ENCODE measurements around the gene TIGD6.

TIGD6 gene

DNA sequence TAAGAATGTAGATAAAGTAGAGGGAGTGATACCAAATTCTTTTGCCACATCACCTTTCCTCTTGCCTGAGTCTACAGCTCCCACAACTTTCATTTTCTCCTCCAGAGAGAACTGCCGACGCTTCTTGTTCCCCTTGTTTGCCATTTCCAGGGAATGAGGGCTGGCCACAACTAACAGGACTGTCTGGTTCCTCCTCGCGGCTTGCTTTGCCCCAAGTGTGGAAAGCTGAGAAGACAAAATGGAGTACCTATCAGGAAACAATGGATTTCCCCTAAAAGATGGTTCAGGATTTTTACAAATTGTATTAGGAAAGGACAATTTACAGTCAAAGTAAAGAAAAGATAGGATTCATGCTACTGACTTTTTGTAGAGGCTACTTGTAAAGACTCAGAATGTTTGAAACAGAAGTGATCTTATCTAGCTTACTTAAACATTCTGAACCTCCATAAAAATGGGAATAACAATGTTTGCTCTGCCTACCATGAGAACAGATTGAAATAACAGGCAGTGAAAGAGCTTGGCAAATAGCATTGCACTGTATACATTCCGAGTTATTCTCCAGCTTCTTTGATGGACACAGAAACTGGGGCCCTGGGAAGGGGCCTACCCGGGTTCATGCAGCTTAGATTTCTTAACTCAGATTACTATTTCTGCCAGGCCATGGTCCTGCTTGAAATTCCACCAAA is 4.1 kb downstream of the TIGD6 start:
- no peak overlapping the region for H3K4me3 ChIP-seq (ENCODE audit: low read length)
- peaks cover 10% of the 10 kb centered on the region for H3K4me1 ChIP-seq (ENCODE audit: insufficient read depth, low read length)
- H3K27me3 ChIP-seq (ENCODE audit: insufficient read depth, low read length): 0 out of 2 replicates have a peak, but pooled peaks cover 3% of the 10 kb centered on the region
- no peak overlapping the region for H3K9ac ChIP-seq (ENCODE audit: low read depth, low read length)
- H3K9me3 ChIP-seq (ENCODE audit: insufficient read depth, low read depth, low read length): no peaks in the 10 kb centered on the region
- H3K36me3 ChIP-seq (ENCODE audit: insufficient read depth, low read depth, low read length): no peaks in the 10 kb centered on the region
- no peak overlapping the region for H3K27ac ChIP-seq (ENCODE audit: low read length)

DNA sequence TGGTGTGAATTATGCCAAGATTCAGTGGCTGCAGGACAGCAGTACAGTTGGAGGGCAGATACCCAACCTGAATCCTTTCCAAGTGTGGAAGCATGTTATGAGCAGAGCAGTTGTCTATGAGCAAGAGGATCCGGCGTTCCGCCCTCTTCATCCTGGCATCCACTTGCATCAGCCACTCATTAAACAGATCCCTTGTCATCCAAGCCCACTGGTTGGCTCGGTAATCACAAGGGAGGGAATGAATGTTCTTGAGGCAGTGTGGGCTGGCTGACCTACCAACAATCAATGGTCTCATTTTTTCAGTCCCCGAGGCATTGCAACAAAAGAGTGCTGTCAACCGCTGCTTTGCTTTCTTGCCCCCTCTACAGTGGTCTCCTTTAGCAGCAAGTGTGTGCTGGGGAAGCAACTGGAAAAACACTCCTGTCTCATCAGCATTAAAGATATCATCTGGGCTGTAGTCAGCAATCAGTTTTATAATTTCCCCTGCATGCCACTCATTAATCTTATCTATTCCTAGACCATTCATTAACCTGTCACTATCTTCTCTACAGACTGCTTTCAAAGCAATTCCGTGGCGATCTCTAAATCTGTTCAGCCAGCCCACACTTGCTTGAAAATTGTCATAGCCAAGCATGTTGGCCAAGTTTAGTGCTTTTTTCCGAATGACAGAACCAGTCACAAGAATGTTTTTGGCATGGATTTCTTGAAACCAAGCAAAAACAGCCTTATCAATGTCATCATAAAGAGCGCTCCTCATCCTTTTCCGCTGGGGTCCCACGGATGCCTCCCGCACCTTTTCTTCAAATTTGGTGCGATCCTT is 4.9 kb downstream of the TIGD6 start:
- Histone ChIP-seq H3K9ac (ENCODE audit: low read depth, low read length) (no peak overlapping the region), H3K27me3 (ENCODE audit: insufficient read depth, low read length) (no peaks in the 10 kb centered on the region), H3K9me3 (ENCODE audit: insufficient read depth, low read depth, low read length) (no peaks in the 10 kb centered on the region), H3K4me1 (ENCODE audit: insufficient read depth, low read length) (peaks cover 10% of the 10 kb centered on the region), H3K4me3 (ENCODE audit: low read length) (no peak overlapping the region), H3K36me3 (ENCODE audit: insufficient read depth, low read depth, low read length) (no peaks in the 10 kb centered on the region), H3K27ac (ENCODE audit: low read length) (no peak overlapping the region)

GRCh38 chr5:149993471-149993870 is 7.0 kb downstream of the TIGD6 start:
- no peaks in the 10 kb centered on the region for H3K9me3 ChIP-seq (ENCODE audit: insufficient read depth, low read depth, low read length)
- no peaks in the 10 kb centered on the region for H3K4me1 ChIP-seq (ENCODE audit: insufficient read depth, low read length)
- H3K27ac ChIP-seq (ENCODE audit: low read length): no peak overlapping the region
- H3K9ac ChIP-seq (ENCODE audit: low read depth, low read length): no peak overlapping the region
- H3K4me3 ChIP-seq (ENCODE audit: low read length): no peak overlapping the region
- no peaks in the 10 kb centered on the region for H3K36me3 ChIP-seq (ENCODE audit: insufficient read depth, low read depth, low read length)
- no peaks in the 10 kb centered on the region for H3K27me3 ChIP-seq (ENCODE audit: insufficient read depth, low read length)

DNA sequence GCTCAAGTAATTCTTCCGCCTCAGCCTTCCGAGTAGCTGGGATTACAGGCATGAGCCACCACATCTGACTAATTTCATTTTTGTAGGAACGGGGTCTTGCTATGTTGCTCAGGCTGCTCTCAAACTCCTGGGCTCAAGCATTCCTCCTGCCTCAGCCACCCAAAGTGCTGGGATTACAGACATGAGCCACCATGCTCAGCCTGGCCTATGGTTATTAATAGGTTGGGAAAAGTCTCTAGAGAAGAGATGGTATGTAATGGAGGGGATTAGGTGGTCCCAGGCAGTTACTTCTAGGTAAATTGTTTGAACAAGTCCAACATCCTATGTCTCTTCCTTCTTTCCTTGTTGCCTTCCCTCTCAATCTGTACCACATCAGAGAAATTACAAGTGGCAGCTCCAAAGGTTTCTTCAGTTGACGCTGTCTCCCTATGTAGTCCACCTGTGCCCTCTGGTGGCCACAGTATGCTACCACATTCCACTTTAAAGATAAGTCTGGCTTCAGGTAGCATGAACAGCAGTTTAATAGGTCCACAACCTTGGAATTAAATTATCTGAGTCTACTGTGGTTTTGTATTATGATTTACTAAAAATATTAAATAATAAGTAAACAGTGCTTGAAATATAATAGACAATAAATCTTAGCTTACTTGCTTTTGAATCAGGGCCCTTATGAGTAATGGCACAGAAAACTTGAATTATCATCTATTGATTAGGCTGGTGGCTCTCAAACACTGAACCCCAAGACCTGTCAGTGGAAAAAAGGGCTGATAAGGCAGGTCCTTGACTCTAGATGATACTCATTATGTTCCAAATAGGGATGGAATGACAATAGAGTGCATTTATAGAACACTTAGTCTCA is 9.7 kb downstream of the TIGD6 start:
- no peaks in the 10 kb centered on the region for H3K9me3 ChIP-seq (ENCODE audit: insufficient read depth, low read depth, low read length)
- no peak overlapping the region for H3K27ac ChIP-seq (ENCODE audit: low read length)
- H3K9ac ChIP-seq (ENCODE audit: low read depth, low read length): no peak overlapping the region
- no peak overlapping the region for H3K4me3 ChIP-seq (ENCODE audit: low read length)
- no peaks in the 10 kb centered on the region for H3K4me1 ChIP-seq (ENCODE audit: insufficient read depth, low read length)
- no peaks in the 10 kb centered on the region for H3K36me3 ChIP-seq (ENCODE audit: insufficient read depth, low read depth, low read length)
- no peaks in the 10 kb centered on the region for H3K27me3 ChIP-seq (ENCODE audit: insufficient read depth, low read length)

GRCh38 chr5:149988126-149988525 is 12.3 kb downstream of the TIGD6 start:
- Histone ChIP-seq H3K9ac (ENCODE audit: low read depth, low read length) (no peak overlapping the region), H3K27me3 (ENCODE audit: insufficient read depth, low read length) (no peaks in the 10 kb centered on the region), H3K27ac (ENCODE audit: low read length) (no peak overlapping the region), H3K4me3 (ENCODE audit: low read length) (no peak overlapping the region), H3K36me3 (ENCODE audit: insufficient read depth, low read depth, low read length) (no peaks in the 10 kb centered on the region), H3K9me3 (ENCODE audit: insufficient read depth, low read depth, low read length) (no peaks in the 10 kb centered on the region), H3K4me1 (ENCODE audit: insufficient read depth, low read length) (no peaks in the 10 kb centered on the region)

GRCh38 chr5:149982505-149982904 is 17.9 kb downstream of the TIGD6 start:
- H3K4me3 ChIP-seq (ENCODE audit: low read length): no peak overlapping the region
- H3K36me3 ChIP-seq (ENCODE audit: insufficient read depth, low read depth, low read length): peaks cover 24% of the 10 kb centered on the region
- no peaks in the 10 kb centered on the region for H3K27me3 ChIP-seq (ENCODE audit: insufficient read depth, low read length)
- no peak overlapping the region for H3K9ac ChIP-seq (ENCODE audit: low read depth, low read length)
- no peak overlapping the region for H3K27ac ChIP-seq (ENCODE audit: low read length)
- H3K4me1 ChIP-seq (ENCODE audit: insufficient read depth, low read length): no peaks in the 10 kb centered on the region
- H3K9me3 ChIP-seq (ENCODE audit: insufficient read depth, low read depth, low read length): no peaks in the 10 kb centered on the region

- no peaks in the 10 kb centered on the region for H3K4me1 ChIP-seq (ENCODE audit: insufficient read depth, low read length)
- H3K4me3 ChIP-seq (ENCODE audit: low read length): no peak overlapping the region
- H3K27ac ChIP-seq (ENCODE audit: low read length): no peak overlapping the region
- H3K36me3 ChIP-seq (ENCODE audit: insufficient read depth, low read depth, low read length): peaks cover 24% of the 10 kb centered on the region
- no peaks in the 10 kb centered on the region for H3K27me3 ChIP-seq (ENCODE audit: insufficient read depth, low read length)
- no peak overlapping the region for H3K9ac ChIP-seq (ENCODE audit: low read depth, low read length)
- no peaks in the 10 kb centered on the region for H3K9me3 ChIP-seq (ENCODE audit: insufficient read depth, low read depth, low read length)
Observed at GRCh38 chr5:149981206-149981605, 19.2 kb downstream of the TIGD6 start.

- H3K9ac ChIP-seq (ENCODE audit: low read depth, low read length): no peak overlapping the region
- no peak overlapping the region for H3K27ac ChIP-seq (ENCODE audit: low read length)
- no peaks in the 10 kb centered on the region for H3K27me3 ChIP-seq (ENCODE audit: insufficient read depth, low read length)
Observed at GRCh38 chr5:149979896-149980295, 20.6 kb downstream of the TIGD6 start.

DNA sequence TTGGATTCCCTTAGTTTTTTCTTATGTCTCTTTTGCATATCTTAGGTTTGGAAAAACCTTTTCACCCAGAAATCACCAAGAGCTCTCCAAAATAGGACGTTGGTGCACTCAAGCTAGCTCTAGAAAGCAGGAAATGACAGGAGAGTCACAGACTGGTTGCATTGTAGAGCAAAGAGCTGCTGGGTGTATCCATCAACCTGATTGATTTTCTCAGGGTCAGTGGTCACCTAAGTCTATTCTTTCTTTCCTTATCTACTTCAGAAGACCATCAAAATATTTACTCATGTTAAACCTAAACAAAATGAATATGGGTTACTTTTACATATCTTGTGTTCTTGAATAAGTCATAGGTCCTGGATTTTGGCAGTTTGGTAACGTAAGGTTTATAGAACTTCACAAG is 25.0 kb downstream of the TIGD6 start:
- no peak overlapping the region for H3K9ac ChIP-seq (ENCODE audit: low read depth, low read length)
- no peak overlapping the region for H3K4me3 ChIP-seq (ENCODE audit: low read length)
- H3K9me3 ChIP-seq (ENCODE audit: insufficient read depth, low read depth, low read length): no peaks in the 10 kb centered on the region
- H3K4me1 ChIP-seq (ENCODE audit: insufficient read depth, low read length): no peaks in the 10 kb centered on the region
- no peak overlapping the region for H3K27ac ChIP-seq (ENCODE audit: low read length)
- no peaks in the 10 kb centered on the region for H3K27me3 ChIP-seq (ENCODE audit: insufficient read depth, low read length)
- peaks cover 19% of the 10 kb centered on the region for H3K36me3 ChIP-seq (ENCODE audit: insufficient read depth, low read depth, low read length)

More at GRCh38 chr5:149979896-149980295, 20.6 kb downstream of the TIGD6 start:
- Histone ChIP-seq H3K9me3 (ENCODE audit: insufficient read depth, low read depth, low read length) (no peaks in the 10 kb centered on the region), H3K36me3 (ENCODE audit: insufficient read depth, low read depth, low read length) (peaks cover 24% of the 10 kb centered on the region), H3K4me3 (ENCODE audit: low read length) (no peak overlapping the region), H3K4me1 (ENCODE audit: insufficient read depth, low read length) (no peaks in the 10 kb centered on the region)

DNA sequence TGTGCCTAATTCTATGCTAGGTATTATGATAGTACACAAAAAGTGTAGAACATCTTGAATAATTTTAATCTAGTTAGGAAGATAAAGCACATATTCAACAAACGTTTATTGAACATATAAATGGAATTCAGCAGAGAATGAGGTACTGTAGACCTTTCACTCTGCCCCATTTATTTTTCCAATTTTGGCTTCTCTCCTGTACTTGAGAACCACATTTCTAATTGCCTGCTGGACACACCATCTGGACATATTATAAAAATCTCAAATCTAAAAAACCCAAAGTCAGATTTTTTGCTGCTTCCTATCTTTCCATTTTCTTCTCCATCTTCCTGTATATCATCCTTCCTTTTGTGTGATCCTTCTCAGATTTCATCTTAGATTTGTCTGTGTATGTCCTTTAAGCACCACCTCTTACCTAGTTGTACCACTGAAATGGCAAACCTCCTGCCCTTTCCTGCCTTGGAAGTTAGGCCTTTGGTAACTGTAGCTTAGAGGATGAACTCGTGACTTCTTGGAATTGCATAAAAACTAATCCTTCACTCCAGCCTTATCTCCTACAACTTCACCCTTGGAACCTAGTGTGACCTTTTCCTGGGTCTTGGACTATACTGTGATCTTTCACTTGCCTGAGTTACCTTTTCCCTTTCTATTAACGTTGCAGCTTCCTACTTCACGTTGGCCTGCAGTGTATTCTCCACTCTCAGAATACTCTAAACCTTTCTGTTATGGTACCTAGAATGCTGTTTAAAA is 31.1 kb downstream of the TIGD6 start:
- Histone ChIP-seq H3K9ac (ENCODE audit: low read depth, low read length) (no peak overlapping the region), H3K27ac (ENCODE audit: low read length) (no peak overlapping the region), H3K36me3 (ENCODE audit: insufficient read depth, low read depth, low read length) (no peaks in the 10 kb centered on the region), H3K27me3 (ENCODE audit: insufficient read depth, low read length) (no peaks in the 10 kb centered on the region), H3K9me3 (ENCODE audit: insufficient read depth, low read depth, low read length) (no peaks in the 10 kb centered on the region), H3K4me3 (ENCODE audit: low read length) (no peak overlapping the region), H3K4me1 (ENCODE audit: insufficient read depth, low read length) (no peaks in the 10 kb centered on the region)

- Histone ChIP-seq H3K27me3 (ENCODE audit: insufficient read depth, low read length) (peaks cover under 1% of the 10 kb centered on the region), H3K36me3 (ENCODE audit: insufficient read depth, low read depth, low read length) (no peaks in the 10 kb centered on the region)
Observed at GRCh38 chr5:149966946-149967345, 33.5 kb downstream of the TIGD6 start.

More at GRCh38 chr5:149966946-149967345, 33.5 kb downstream of the TIGD6 start:
- no peak overlapping the region for H3K9ac ChIP-seq (ENCODE audit: low read depth, low read length)
- no peak overlapping the region for H3K27ac ChIP-seq (ENCODE audit: low read length)
- H3K4me3 ChIP-seq (ENCODE audit: low read length): no peak overlapping the region
- no peaks in the 10 kb centered on the region for H3K9me3 ChIP-seq (ENCODE audit: insufficient read depth, low read depth, low read length)
- H3K4me1 ChIP-seq (ENCODE audit: insufficient read depth, low read length): no peaks in the 10 kb centered on the region
